Transverse colon (tissue), 4 donors: ENCODE results near the gene PPP1R9B.
A peak's percentile ranks its signal among the peaks of the same experiment; 100 is the strongest.

ENCODE experiments used
- CTCF ChIP-seq, 5 experiments: fragments of 200-600 bp in 3 of 5; fragments of 450-650 bp in 2 of 5; sonication (generic) in 3 of 5; IDR thresholded peaks; 1 replicate in 2 of 5; 2 replicates in 3 of 5; pipeline ENCODE4 v1.5.1; 2016 to 2017; ENCODE audit warnings: antibody characterized with exemption in 5 of 5, inconsistent platforms in 3 of 5, mild to moderate bottlenecking in 2 of 5, moderate library complexity in 1 of 5
- EP300 ChIP-seq: sonication (generic); formaldehyde crosslinking; IDR thresholded peaks from one replicate; pipeline ENCODE4 v1.6.1; 2017; ENCODE audit warnings: antibody characterized with exemption, low read depth
- POLR2A ChIP-seq: fragments of 450-650 bp; IDR thresholded peaks from one replicate; pipeline ENCODE4 v1.6.1; 2016; ENCODE audit warnings: antibody characterized with exemption, mild to moderate bottlenecking, moderate library complexity
- POLR2AphosphoS5 ChIP-seq, 3 donors: sonication (generic); formaldehyde crosslinking; IDR thresholded peaks; one replicate each; pipeline ENCODE4 v1.6.1; 2016; ENCODE audit warnings: antibody characterized with exemption in 3 of 3

- no peak for TF ChIP-seq POLR2A
- peak; percentile 66 to 96 (median 71) for TF ChIP-seq CTCF (IDR thresholded peaks at IDR 0.05)
- no peak for TF ChIP-seq EP300
- TF ChIP-seq POLR2AphosphoS5 (IDR thresholded peaks at IDR 0.05), result no peak
Measured at GRCh38 chr17:50169121-50169764, 18.8 kb upstream of the PPP1R9B start.
